ENCODE measurements around the gene GALNT10. TPM values are rescaled to one million over a fixed set of nuclear protein-coding genes. Genes with fewer than 3 reads are reported as not detected.

The GALNT10 gene
- total RNA-seq, 1 experiment from 2014 or later: 22.9 TPM

DNA sequence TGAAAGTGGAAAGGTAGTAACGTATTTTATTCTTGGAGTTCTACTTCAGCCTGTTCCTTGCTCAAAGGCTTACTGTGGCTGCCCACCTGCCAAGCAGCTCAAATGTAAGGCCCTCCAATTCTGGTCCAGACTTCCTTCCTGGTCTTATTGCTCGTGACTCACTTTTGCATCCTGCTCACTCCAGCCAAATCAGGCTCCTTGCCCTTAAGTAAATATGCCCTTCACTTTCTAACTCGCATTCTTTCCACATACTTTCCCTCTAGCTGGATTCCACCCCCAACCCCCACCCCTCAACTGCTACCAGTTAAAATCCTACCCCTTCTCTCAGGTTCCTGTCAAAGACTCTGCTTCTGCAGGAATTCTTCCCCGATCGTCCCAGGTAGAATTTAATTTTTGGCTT, 96.6 kb downstream of the GALNT10 start (continued):
- no peak for TF ChIP-seq TP53 (CRISPR knock-in tag; IDR thresholded peaks at IDR 0.05)
- TF ChIP-seq, protein P1, sequence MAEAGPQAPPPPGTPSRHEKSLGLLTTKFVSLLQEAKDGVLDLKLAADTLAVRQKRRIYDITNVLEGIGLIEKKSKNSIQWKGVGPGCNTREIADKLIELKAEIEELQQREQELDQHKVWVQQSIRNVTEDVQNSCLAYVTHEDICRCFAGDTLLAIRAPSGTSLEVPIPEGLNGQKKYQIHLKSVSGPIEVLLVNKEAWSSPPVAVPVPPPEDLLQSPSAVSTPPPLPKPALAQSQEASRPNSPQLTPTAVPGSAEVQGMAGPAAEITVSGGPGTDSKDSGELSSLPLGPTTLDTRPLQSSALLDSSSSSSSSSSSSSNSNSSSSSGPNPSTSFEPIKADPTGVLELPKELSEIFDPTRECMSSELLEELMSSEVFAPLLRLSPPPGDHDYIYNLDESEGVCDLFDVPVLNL (CRISPR knock-in tag; IDR thresholded peaks at IDR 0.05; ENCODE audit: borderline replicate concordance, low read depth): no peak

DNA sequence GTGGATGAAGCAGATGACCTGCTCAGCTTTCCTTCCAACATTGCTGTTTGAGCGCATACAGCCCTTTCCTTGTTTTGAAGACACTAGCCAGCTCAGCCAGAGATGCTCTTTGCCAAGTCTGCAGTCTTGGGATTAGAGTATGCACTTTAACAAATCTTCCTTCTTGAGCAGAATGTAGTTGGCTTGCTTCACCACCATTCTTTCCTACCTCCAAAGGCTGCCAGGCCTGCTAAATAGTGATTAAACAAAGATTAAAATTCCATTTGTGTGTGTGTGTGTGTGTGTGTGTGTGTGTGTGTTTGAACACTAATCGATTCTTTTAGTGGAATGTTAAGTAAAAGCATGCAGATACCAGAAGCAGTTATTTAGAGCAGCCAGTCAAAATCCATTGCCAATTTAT, 97.6 kb downstream of the GALNT10 start:
- TF ChIP-seq OVOL2 (CRISPR knock-in tag; IDR thresholded peaks at IDR 0.05; ENCODE audit: borderline replicate concordance): no peak
- TF ChIP-seq, protein P2, sequence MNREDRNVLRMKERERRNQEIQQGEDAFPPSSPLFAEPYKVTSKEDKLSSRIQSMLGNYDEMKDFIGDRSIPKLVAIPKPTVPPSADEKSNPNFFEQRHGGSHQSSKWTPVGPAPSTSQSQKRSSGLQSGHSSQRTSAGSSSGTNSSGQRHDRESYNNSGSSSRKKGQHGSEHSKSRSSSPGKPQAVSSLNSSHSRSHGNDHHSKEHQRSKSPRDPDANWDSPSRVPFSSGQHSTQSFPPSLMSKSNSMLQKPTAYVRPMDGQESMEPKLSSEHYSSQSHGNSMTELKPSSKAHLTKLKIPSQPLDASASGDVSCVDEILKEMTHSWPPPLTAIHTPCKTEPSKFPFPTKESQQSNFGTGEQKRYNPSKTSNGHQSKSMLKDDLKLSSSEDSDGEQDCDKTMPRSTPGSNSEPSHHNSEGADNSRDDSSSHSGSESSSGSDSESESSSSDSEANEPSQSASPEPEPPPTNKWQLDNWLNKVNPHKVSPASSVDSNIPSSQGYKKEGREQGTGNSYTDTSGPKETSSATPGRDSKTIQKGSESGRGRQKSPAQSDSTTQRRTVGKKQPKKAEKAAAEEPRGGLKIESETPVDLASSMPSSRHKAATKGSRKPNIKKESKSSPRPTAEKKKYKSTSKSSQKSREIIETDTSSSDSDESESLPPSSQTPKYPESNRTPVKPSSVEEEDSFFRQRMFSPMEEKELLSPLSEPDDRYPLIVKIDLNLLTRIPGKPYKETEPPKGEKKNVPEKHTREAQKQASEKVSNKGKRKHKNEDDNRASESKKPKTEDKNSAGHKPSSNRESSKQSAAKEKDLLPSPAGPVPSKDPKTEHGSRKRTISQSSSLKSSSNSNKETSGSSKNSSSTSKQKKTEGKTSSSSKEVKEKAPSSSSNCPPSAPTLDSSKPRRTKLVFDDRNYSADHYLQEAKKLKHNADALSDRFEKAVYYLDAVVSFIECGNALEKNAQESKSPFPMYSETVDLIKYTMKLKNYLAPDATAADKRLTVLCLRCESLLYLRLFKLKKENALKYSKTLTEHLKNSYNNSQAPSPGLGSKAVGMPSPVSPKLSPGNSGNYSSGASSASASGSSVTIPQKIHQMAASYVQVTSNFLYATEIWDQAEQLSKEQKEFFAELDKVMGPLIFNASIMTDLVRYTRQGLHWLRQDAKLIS (CRISPR knock-in tag; IDR thresholded peaks at IDR 0.05; ENCODE audit: borderline replicate concordance): no peak
- no peak for TF ChIP-seq HMGA2 (CRISPR knock-in tag; IDR thresholded peaks at IDR 0.05)
- TF ChIP-seq, protein P3, sequence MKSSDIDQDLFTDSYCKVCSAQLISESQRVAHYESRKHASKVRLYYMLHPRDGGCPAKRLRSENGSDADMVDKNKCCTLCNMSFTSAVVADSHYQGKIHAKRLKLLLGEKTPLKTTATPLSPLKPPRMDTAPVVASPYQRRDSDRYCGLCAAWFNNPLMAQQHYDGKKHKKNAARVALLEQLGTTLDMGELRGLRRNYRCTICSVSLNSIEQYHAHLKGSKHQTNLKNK (CRISPR knock-in tag; IDR thresholded peaks at IDR 0.05): no peak
- peaks cover 43% of the 10 kb centered on the region for H3K4me1 Mint-ChIP-seq
- CTCF ChIA-PET: interaction anchor here (1.0 to 1.6 kb wide), 2 partner anchors 117 to 216 kb away, joined by 3 to 8 read pairs; no protein-coding TSS in a partner anchor
- 0 out of 2 replicates have a peak overlapping the region, but pooled peaks have one; percentile 29 for H3K27ac Mint-ChIP-seq
- no peak for ATAC-seq
- no peak for DNase-seq (ENCODE audit: low spot score)
- H3K27me3 Mint-ChIP-seq (ENCODE audit: low read depth): no peaks in the 10 kb centered on the region
- no peak overlapping the region for H3K4me3 Mint-ChIP-seq
- no peaks in the 10 kb centered on the region for H3K36me3 Mint-ChIP-seq
- no peaks in the 10 kb centered on the region for H3K9me3 Mint-ChIP-seq
- POLR2A ChIA-PET: no interaction called here

DNA sequence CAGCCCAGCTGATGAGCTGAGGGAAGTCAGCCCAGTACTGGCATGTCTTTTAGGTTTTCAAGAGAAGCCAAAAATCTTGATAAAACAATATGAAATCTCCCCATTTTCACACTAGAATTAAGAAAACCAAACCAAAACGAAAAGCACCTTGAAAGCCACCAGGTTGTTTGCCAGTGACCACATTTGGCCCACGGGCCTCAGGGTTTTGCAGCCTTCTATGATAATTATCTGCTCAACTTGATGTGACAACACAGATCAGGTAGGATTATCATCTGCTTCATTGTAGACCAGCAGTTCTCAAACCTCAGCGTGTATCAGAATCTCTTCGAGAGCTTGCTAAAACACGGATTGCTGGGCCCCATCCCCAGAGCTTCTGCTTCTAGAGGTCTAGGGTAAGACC, 101.4 kb downstream of the GALNT10 start:
- TF ChIP-seq, protein P4, sequence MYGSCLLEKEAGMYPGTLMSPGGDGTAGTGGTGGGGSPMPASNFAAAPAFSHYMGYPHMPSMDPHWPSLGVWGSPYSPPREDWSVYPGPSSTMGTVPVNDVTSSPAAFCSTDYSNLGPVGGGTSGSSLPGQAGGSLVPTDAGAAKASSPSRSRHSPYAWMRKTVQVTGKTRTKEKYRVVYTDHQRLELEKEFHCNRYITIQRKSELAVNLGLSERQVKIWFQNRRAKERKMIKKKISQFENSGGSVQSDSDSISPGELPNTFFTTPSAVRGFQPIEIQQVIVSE (CRISPR knock-in tag; IDR thresholded peaks at IDR 0.05; ENCODE audit: borderline replicate concordance): no peak
- TF ChIP-seq, protein P5, sequence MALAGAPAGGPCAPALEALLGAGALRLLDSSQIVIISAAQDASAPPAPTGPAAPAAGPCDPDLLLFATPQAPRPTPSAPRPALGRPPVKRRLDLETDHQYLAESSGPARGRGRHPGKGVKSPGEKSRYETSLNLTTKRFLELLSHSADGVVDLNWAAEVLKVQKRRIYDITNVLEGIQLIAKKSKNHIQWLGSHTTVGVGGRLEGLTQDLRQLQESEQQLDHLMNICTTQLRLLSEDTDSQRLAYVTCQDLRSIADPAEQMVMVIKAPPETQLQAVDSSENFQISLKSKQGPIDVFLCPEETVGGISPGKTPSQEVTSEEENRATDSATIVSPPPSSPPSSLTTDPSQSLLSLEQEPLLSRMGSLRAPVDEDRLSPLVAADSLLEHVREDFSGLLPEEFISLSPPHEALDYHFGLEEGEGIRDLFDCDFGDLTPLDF (CRISPR knock-in tag; IDR thresholded peaks at IDR 0.05): no peak
- no peak for TF ChIP-seq RORB (CRISPR knock-in tag; IDR thresholded peaks at IDR 0.05)
- CTCF ChIA-PET: no interaction called here
- no peak for ATAC-seq

DNA sequence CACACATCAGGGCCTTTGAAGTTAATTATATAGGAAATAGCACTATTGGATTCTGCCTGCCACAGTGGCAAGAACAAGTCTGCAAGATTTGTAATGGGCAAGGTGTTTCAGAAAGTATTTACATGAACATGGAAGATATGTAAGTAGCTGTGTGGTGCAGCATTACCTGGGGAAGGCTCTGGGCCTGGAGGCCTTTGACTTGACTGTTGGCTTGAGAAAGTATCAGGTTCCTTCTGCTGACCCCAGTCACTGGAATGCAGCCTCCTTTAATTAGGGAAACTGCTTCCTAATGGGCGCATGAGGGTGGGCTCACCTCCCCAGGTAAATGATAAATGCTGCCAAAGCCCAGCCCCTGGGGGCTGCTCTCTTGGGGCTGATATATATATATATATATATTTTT, 102.7 kb downstream of the GALNT10 start:
- ATAC-seq: peak; percentile 86
- CTCF ChIA-PET: no interaction called here
- Mint-ChIP-seq H3K9me3 (no peaks in the 10 kb centered on the region), H3K4me3 (no peak overlapping the region), H3K36me3 (no peaks in the 10 kb centered on the region), H3K4me1 (peaks cover 23% of the 10 kb centered on the region), H3K27ac (no peak overlapping the region), H3K27me3 (ENCODE audit: low read depth) (no peaks in the 10 kb centered on the region)
- peak; percentile 12 for DNase-seq (ENCODE audit: low spot score)
- POLR2A ChIA-PET: no interaction called here
- TF ChIP-seq GTF2I (CRISPR knock-in tag; conservative IDR thresholded peaks at IDR 0.05) (no peak), JAZF1 (CRISPR knock-in tag; IDR thresholded peaks at IDR 0.05) (no peak), KAT7 (CRISPR knock-in tag; IDR thresholded peaks at IDR 0.05; ENCODE audit: borderline replicate concordance) (no peak), ZBTB21 (CRISPR knock-in tag; IDR thresholded peaks at IDR 0.05; ENCODE audit: borderline replicate concordance) (no peak), NR3C1 (CRISPR knock-in tag; conservative IDR thresholded peaks at IDR 0.05; ENCODE audit: low read depth) (no peak), MYBL2 (CRISPR knock-in tag; IDR thresholded peaks at IDR 0.05) (no peak), TEAD4 (CRISPR knock-in tag; IDR thresholded peaks at IDR 0.05) (no peak), SP1 (CRISPR knock-in tag; conservative IDR thresholded peaks at IDR 0.05) (no peak), ETV6 (CRISPR knock-in tag; IDR thresholded peaks at IDR 0.05) (no peak)
- TF ChIP-seq, protein P6, sequence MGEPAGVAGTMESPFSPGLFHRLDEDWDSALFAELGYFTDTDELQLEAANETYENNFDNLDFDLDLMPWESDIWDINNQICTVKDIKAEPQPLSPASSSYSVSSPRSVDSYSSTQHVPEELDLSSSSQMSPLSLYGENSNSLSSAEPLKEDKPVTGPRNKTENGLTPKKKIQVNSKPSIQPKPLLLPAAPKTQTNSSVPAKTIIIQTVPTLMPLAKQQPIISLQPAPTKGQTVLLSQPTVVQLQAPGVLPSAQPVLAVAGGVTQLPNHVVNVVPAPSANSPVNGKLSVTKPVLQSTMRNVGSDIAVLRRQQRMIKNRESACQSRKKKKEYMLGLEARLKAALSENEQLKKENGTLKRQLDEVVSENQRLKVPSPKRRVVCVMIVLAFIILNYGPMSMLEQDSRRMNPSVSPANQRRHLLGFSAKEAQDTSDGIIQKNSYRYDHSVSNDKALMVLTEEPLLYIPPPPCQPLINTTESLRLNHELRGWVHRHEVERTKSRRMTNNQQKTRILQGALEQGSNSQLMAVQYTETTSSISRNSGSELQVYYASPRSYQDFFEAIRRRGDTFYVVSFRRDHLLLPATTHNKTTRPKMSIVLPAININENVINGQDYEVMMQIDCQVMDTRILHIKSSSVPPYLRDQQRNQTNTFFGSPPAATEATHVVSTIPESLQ (CRISPR knock-in tag; IDR thresholded peaks at IDR 0.05): no peak
- TF ChIP-seq, protein P7, sequence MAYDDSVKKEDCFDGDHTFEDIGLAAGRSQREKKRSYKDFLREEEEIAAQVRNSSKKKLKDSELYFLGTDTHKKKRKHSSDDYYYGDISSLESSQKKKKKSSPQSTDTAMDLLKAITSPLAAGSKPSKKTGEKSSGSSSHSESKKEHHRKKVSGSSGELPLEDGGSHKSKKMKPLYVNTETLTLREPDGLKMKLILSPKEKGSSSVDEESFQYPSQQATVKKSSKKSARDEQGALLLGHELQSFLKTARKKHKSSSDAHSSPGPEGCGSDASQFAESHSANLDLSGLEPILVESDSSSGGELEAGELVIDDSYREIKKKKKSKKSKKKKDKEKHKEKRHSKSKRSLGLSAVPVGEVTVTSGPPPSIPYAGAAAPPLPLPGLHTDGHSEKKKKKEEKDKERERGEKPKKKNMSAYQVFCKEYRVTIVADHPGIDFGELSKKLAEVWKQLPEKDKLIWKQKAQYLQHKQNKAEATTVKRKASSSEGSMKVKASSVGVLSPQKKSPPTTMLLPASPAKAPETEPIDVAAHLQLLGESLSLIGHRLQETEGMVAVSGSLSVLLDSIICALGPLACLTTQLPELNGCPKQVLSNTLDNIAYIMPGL (CRISPR knock-in tag; IDR thresholded peaks at IDR 0.05): no peak

More for the DNA sequence above, 101.4 kb downstream of the GALNT10 start:
- no peaks in the 10 kb centered on the region for H3K27me3 Mint-ChIP-seq (ENCODE audit: low read depth)
- H3K4me1 Mint-ChIP-seq: peaks cover 36% of the 10 kb centered on the region
- no peak overlapping the region for H3K4me3 Mint-ChIP-seq
- no peak overlapping the region for H3K27ac Mint-ChIP-seq
- H3K9me3 Mint-ChIP-seq: no peaks in the 10 kb centered on the region
- DNase-seq (ENCODE audit: low spot score): no peak
- POLR2A ChIA-PET: no interaction called here
- no peaks in the 10 kb centered on the region for H3K36me3 Mint-ChIP-seq

Measured in WTC11 (cell line).